Endothelial cell of umbilical vein (primary cell): ENCODE results near the gene ADH6. TPM values are rescaled to one million over a fixed set of nuclear protein-coding genes. Genes with fewer than 3 reads are reported as not detected.

Experiments used
- BruUV-seq: library from RNA; stranded (reverse); fragments of 400-500 nt; replicated peaks from 2 replicates; lab custom pipeline; 2021; lab: Mats Ljungman, UMichigan
- CTCF ChIA-PET: fragments of 300-600, 350-600 bp; sonication (Branson Sonifier 250); formaldehyde crosslinking; loops from one replicate; lab custom pipeline; 2021; ENCODE audit warnings: antibody characterized with exemption, inconsistent platforms; lab: Charles Lee
- POLR2A ChIA-PET: fragments of 300-600, 350-600 bp; sonication (Branson Sonifier 250); formaldehyde crosslinking; loops from one replicate; lab custom pipeline; 2021; ENCODE audit warnings: antibody characterized with exemption, inconsistent platforms; lab: Charles Lee
- DNase-seq: peaks from one replicate; pipeline ENCODE4 v3.0.0-alpha.2; 2011; ENCODE audit warnings: low read depth, low spot score
- FAIRE-seq: peaks from 2 replicates; lab custom pipeline; 2011; peaks lifted over from hg19 to GRCh38; lab: Jason Lieb, UNC
- H2AFZ ChIP-seq: 2 replicates; pipeline ENCODE4 v1.6.0; 2012; ENCODE audit warnings: low read depth, low read length, control low read depth, inconsistent platforms
- H3K27ac ChIP-seq: 2 replicates; pipeline ENCODE4 v1.5.1; 2011; ENCODE audit warnings: low read depth, mild to moderate bottlenecking, control low read depth, low read length, moderate library complexity; ENCODE audit not compliant: insufficient read depth
- H3K27me3 ChIP-seq, 2 experiments: 2 replicates each; pipeline versions ENCODE4 v1.6.0 to v1.6.1; 2011; ENCODE audit warnings: low read length in 2 of 2, mixed read lengths in 1 of 2; ENCODE audit not compliant: control insufficient read depth in 2 of 2, insufficient read depth in 2 of 2
- H3K36me3 ChIP-seq, 2 experiments: 2 replicates in 1 of 2; 3 replicates in 1 of 2; pipeline ENCODE4 v1.5.1; 2011; ENCODE audit warnings: low read length in 2 of 2, mild to moderate bottlenecking in 1 of 2, moderate library complexity in 1 of 2; ENCODE audit not compliant: control insufficient read depth in 2 of 2, insufficient read depth in 2 of 2; ENCODE audit errors: extremely low read depth in 1 of 2
- H3K4me1 ChIP-seq: 3 replicates; pipeline ENCODE4 v1.5.1; 2011; ENCODE audit warnings: mild to moderate bottlenecking, low read length; ENCODE audit not compliant: control insufficient read depth, insufficient read depth; ENCODE audit errors: extremely low read depth
- H3K4me2 ChIP-seq: 2 replicates; pipeline ENCODE4 v1.6.1; 2011; ENCODE audit warnings: low read length, control low read depth, mixed read lengths; ENCODE audit not compliant: insufficient read depth
- H3K4me3 ChIP-seq, 3 experiments: fragments of 200-600 bp in 1 of 3; sonication (generic), shearing (Covaris generic) in 1 of 3; replicated peaks in 1 of 3; 2 replicates each; pipeline ENCODE4 v1.5.1; 2011 to 2016; ENCODE audit warnings: control low read depth in 3 of 3, low read length in 3 of 3, mild to moderate bottlenecking in 2 of 3, inconsistent platforms in 1 of 3, low read depth in 1 of 3, moderate library complexity in 1 of 3; ENCODE audit not compliant: insufficient read depth in 1 of 3
- H3K79me2 ChIP-seq: 2 replicates; pipeline ENCODE4 v1.6.0; 2012; ENCODE audit warnings: low read length, inconsistent platforms; ENCODE audit not compliant: control insufficient read depth, insufficient read depth
- H3K9ac ChIP-seq: replicated peaks from 2 replicates; pipeline ENCODE3; 2011; ENCODE audit warnings: low read length, control low read depth; ENCODE audit not compliant: insufficient read depth; ENCODE audit errors: extremely low read depth
- H3K9me1 ChIP-seq: replicated peaks from 3 replicates; pipeline ENCODE4 v1.6.0; 2011; ENCODE audit warnings: mild to moderate bottlenecking, low read length; ENCODE audit not compliant: control insufficient read depth, insufficient read depth; ENCODE audit errors: extremely low read depth
- H3K9me3 ChIP-seq: replicated peaks from 2 replicates; pipeline ENCODE4 v1.5.1; 2012; ENCODE audit warnings: low read length, inconsistent platforms; ENCODE audit not compliant: control insufficient read depth, insufficient read depth
- H4K20me1 ChIP-seq: replicated peaks from 2 replicates; pipeline ENCODE3; 2011; ENCODE audit warnings: mild to moderate bottlenecking, low read length; ENCODE audit not compliant: control insufficient read depth, insufficient read depth; ENCODE audit errors: extremely low read depth
- EZH2 ChIP-seq: IDR thresholded peaks from 2 replicates; pipeline ENCODE4 v1.6.1; 2012; ENCODE audit warnings: borderline replicate concordance, low read depth, mild to moderate bottlenecking, moderate library complexity, low read length, inconsistent platforms; ENCODE audit not compliant: severe bottlenecking
- FOS ChIP-seq: IDR thresholded peaks from 2 replicates; pipeline ENCODE4 v1.6.1; 2011; ENCODE audit warnings: mild to moderate bottlenecking, low read length, moderate library complexity, borderline replicate concordance; ENCODE audit not compliant: insufficient read depth
- GATA2 ChIP-seq: IDR thresholded peaks from 2 replicates; pipeline ENCODE4 v1.7.0; 2011; ENCODE audit warnings: low read depth, mild to moderate bottlenecking, moderate library complexity, mixed read lengths, low read length; ENCODE audit not compliant: insufficient read length, insufficient read depth
- JUN ChIP-seq: IDR thresholded peaks from 2 replicates; pipeline ENCODE4 v1.6.1; 2011; ENCODE audit warnings: borderline replicate concordance, low read depth; ENCODE audit not compliant: insufficient read length, insufficient read depth
- MYC ChIP-seq: IDR thresholded peaks from one replicate; pipeline ENCODE4 v1.6.1; 2011; ENCODE audit warnings: mild to moderate bottlenecking, low read depth, low read length
- POLR2A ChIP-seq: IDR thresholded peaks from 2 replicates; pipeline ENCODE4 v1.6.1; 2012; ENCODE audit warnings: low read depth, mild to moderate bottlenecking, control low read depth, low read length
- POLR2AphosphoS5 ChIP-seq: IDR thresholded peaks from 2 replicates; pipeline ENCODE4 v1.6.1; 2012; ENCODE audit warnings: low read depth, mild to moderate bottlenecking, control low read depth, low read length, moderate library complexity; ENCODE audit not compliant: insufficient read depth
- dilution Hi-C: fragments of 300-500 bp; cut with MboI; formaldehyde crosslinking; loops from one replicate; pipeline ENCODE4 v1.15.0; 2019; ENCODE audit warnings: low sequenced_read_pairs; ENCODE audit not compliant: extremely low pct_ligation_motif_present
- intact Hi-C: fragments of 100-400 bp; cut with micrococcal nuclease; formaldehyde crosslinking; loops from one replicate; pipeline ENCODE4 v1.10.0; 2022
- polyA plus RNA-seq, 4 experiments: library from polyadenylated mRNA; depleted of rRNA in 3 of 4; stranded (reverse) in 3 of 4; unstranded in 1 of 4; fragments of >200 nt; gene quantifications; 2 replicates each; pipeline versions ENCODE4 v1.2.1 to v1.2.3, GENCODE V29; 2011 to 2012; ENCODE audit warnings: missing spikeins in 1 of 4
- total RNA-seq: library from RNA; stranded (reverse); gene quantifications from 2 replicates; pipeline ENCODE4 v1.2.3, GENCODE V29; 2021
- TF ChIP-seq, protein P1 (sequence below): IDR thresholded peaks from 2 replicates; pipeline ENCODE4 v1.6.1; 2011; ENCODE audit not compliant: insufficient read depth, insufficient read length
- TF ChIP-seq, protein P2 (sequence below), 2 donors: IDR thresholded peaks; 1 replicate in 1 of 2; 2 replicates in 1 of 2; pipeline ENCODE4 v1.5.1; 2011; ENCODE audit warnings: low read length in 2 of 2, mild to moderate bottlenecking in 2 of 2, moderate library complexity in 2 of 2, control low read depth in 1 of 2, inconsistent platforms in 1 of 2, low read depth in 1 of 2; ENCODE audit not compliant: insufficient read depth in 1 of 2; ENCODE audit errors: extremely low read depth in 1 of 2

ADH6 gene
- total and polyA plus RNA-seq, 2 donors (not counting 3 experiments of a cell fraction or from before 2014, with no cell fraction given): not detected

DNA sequence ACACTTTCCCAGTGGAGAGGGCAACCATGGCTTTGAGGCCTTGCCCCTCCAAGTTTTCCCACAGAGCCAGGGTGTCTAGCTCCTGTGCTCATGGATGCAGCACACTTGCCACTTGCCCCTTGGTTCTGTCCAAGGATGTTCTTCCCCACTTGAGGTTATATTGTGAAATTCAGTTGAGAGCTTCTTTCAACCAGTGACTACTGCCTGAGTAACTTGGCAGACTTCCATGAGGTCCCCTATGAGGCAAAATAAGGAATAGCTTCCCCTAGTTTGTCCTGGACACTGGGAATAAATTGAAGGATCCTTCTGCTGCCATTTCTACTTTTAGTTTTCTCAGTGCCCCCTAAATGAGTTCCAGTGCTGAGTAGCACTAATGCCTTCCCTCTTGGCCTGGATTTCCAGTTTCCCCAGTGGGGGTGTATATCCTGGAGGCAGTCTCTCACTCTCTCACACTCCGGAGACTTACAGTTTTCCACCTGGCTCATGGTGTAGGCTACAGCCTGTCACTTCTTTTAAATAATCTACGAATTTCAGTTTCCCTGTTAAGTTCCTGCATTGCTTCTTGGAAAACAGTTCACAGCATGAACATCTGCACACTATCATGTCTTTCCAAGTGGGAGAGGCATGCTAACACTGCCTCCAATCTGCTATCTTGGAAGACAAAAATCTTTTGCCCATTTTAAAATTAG is 38.5 kb downstream of the ADH6 start:
- Histone ChIP-seq H3K4me1 (no peaks in the 10 kb centered on the region), H3K79me2 (no peaks in the 10 kb centered on the region), H3K27ac (no peak overlapping the region), H4K20me1 (no peaks in the 10 kb centered on the region), H3K9me1 (no peaks in the 10 kb centered on the region), H3K9me3 (no peaks in the 10 kb centered on the region), H2AFZ (no peak overlapping the region), H3K36me3 (no peaks in the 10 kb centered on the region), H3K9ac (no peak overlapping the region), H3K4me2 (no peak overlapping the region), H3K4me3 (no peak overlapping the region), H3K27me3 (no peaks in the 10 kb centered on the region)
- FAIRE-seq (no peak), DNase-seq (no peak)
- POLR2A ChIA-PET: no interaction called here
- CTCF ChIA-PET: no interaction called here
- TF ChIP-seq POLR2AphosphoS5: no peak
- TF ChIP-seq GATA2: no peak
- TF ChIP-seq, protein P1, sequence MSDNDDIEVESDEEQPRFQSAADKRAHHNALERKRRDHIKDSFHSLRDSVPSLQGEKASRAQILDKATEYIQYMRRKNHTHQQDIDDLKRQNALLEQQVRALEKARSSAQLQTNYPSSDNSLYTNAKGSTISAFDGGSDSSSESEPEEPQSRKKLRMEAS: no peak
- TF ChIP-seq FOS: no peak
- TF ChIP-seq MYC: no peak
- TF ChIP-seq, protein P2, sequence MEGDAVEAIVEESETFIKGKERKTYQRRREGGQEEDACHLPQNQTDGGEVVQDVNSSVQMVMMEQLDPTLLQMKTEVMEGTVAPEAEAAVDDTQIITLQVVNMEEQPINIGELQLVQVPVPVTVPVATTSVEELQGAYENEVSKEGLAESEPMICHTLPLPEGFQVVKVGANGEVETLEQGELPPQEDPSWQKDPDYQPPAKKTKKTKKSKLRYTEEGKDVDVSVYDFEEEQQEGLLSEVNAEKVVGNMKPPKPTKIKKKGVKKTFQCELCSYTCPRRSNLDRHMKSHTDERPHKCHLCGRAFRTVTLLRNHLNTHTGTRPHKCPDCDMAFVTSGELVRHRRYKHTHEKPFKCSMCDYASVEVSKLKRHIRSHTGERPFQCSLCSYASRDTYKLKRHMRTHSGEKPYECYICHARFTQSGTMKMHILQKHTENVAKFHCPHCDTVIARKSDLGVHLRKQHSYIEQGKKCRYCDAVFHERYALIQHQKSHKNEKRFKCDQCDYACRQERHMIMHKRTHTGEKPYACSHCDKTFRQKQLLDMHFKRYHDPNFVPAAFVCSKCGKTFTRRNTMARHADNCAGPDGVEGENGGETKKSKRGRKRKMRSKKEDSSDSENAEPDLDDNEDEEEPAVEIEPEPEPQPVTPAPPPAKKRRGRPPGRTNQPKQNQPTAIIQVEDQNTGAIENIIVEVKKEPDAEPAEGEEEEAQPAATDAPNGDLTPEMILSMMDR (IDR thresholded peaks at IDR 0.05; ENCODE audit: extremely low read depth in 1 of 2, insufficient read depth in 1 of 2, low read depth in 1 of 2, low read length in 2 of 2): no peak
- no peak for TF ChIP-seq JUN
- TF ChIP-seq EZH2: no peak
- no peak for TF ChIP-seq POLR2A
- dilution Hi-C loops (no loop called here), intact Hi-C loops (no loop called here)
- BruUV-seq: no TSS peak
